OCI-LY7 (cell line): ENCODE results near the gene CCDC110. TPM values are rescaled to one million over a fixed set of nuclear protein-coding genes. Genes with fewer than 3 reads are reported as not detected.

Experiments
- Bru-seq: library from RNA; stranded (reverse); fragments of 400-500 nt; gene quantifications from one replicate; lab custom pipeline; 2021; lab: Mats Ljungman, UMichigan
- BruChase-seq, 2 experiments: library from RNA; stranded (reverse); fragments of 400-500 nt; gene quantifications; one replicate each; lab custom pipeline; 2021; lab: Mats Ljungman, UMichigan
- BruUV-seq: library from RNA; stranded (reverse); fragments of 400-500 nt; replicated peaks from 2 replicates; lab custom pipeline; 2021; lab: Mats Ljungman, UMichigan
- CTCF ChIA-PET: fragments of 300-600 bp; sonication (Branson Sonifier 250); formaldehyde crosslinking; loops from one replicate; lab custom pipeline; 2022; ENCODE audit warnings: antibody characterized with exemption; ENCODE audit not compliant: unreplicated experiment; lab: Charles Lee
- POLR2A ChIA-PET: fragments of 300-600 bp; sonication (Branson Sonifier 250); formaldehyde crosslinking; loops from one replicate; lab custom pipeline; 2022; ENCODE audit warnings: antibody characterized with exemption; lab: Charles Lee
- DNase-seq: peaks from one replicate; pipeline ENCODE4 v3.0.0-alpha.2; 2015; ENCODE audit warnings: low spot score
- H2AFZ ChIP-seq: fragments of 200-600 bp; sonication (generic), shearing (Covaris generic); 2 replicates; pipeline ENCODE4 v1.6.1; 2014; ENCODE audit warnings: mild to moderate bottlenecking, antibody characterized with exemption, low read length, moderate library complexity
- H3K27ac ChIP-seq: fragments of 200-600 bp; sonication (generic); 2 replicates; pipeline ENCODE4 v1.5.1; 2014; ENCODE audit warnings: mixed run types, low read depth, mild to moderate bottlenecking, moderate library complexity, low read length, inconsistent platforms; ENCODE audit not compliant: poor library complexity, severe bottlenecking
- H3K36me3 ChIP-seq: fragments of 200-600 bp; sonication (generic); 2 replicates; pipeline ENCODE4 v1.6.1; 2014; ENCODE audit warnings: mild to moderate bottlenecking, antibody characterized with exemption, low read length, moderate library complexity, mixed read lengths; ENCODE audit not compliant: insufficient read depth
- H3K4me1 ChIP-seq: fragments of 200-600 bp; sonication (generic); 2 replicates; pipeline ENCODE4 v1.5.1; 2014; ENCODE audit warnings: mild to moderate bottlenecking, low read length; ENCODE audit not compliant: insufficient read depth, poor library complexity, severe bottlenecking
- H3K4me2 ChIP-seq: fragments of 200-600 bp; sonication (generic); 2 replicates; pipeline ENCODE4 v1.6.1; 2014; ENCODE audit warnings: mild to moderate bottlenecking, low read length
- H3K4me3 ChIP-seq: fragments of 200-600 bp; sonication (generic); 2 replicates; pipeline ENCODE4 v1.5.1; 2014; ENCODE audit warnings: mild to moderate bottlenecking, low read depth, low read length; ENCODE audit not compliant: poor library complexity, severe bottlenecking
- H3K79me2 ChIP-seq: fragments of 200-600 bp; sonication (generic); 2 replicates; pipeline ENCODE4 v1.6.1; 2016; ENCODE audit warnings: low read depth, mild to moderate bottlenecking, low read length, moderate library complexity, mixed read lengths; ENCODE audit not compliant: insufficient read depth
- H3K9me2 ChIP-seq: fragments of 200-600 bp; sonication (generic); 2 replicates; pipeline ENCODE4 v1.6.1; 2016; ENCODE audit warnings: mild to moderate bottlenecking, low read length, mixed read lengths; ENCODE audit not compliant: insufficient read depth
- H3K9me3 ChIP-seq: fragments of 200-600 bp; sonication (generic); 2 replicates; pipeline ENCODE4 v1.6.1; 2014; ENCODE audit warnings: mild to moderate bottlenecking, mixed run types, low read length, mixed read lengths
- H4K20me1 ChIP-seq: fragments of 200-600 bp; sonication (generic); 2 replicates; pipeline ENCODE4 v1.6.1; 2014; ENCODE audit warnings: mild to moderate bottlenecking, antibody characterized with exemption, low read length, moderate library complexity, mixed read lengths; ENCODE audit not compliant: insufficient read depth
- EZH2phosphoT487 ChIP-seq: fragments of 200-600 bp; sonication (generic); IDR thresholded peaks from 2 replicates; pipeline ENCODE4 v1.6.1; 2018; ENCODE audit warnings: low read depth, borderline replicate concordance, mild to moderate bottlenecking, mixed run types, antibody characterized with exemption, low read length, moderate library complexity, mixed read lengths
- intact Hi-C: fragments of 100-400 bp; cut with micrococcal nuclease; formaldehyde crosslinking; loops from one replicate; pipeline ENCODE4 v1.10.0; 2022; ENCODE audit not compliant: unreplicated experiment
- long read RNA-seq: library from polyadenylated mRNA; stranded (forward); transcript quantifications from one replicate; pipeline ENCODE4 v2.0.0, GENCODE V29; 2022
- total RNA-seq, 2 experiments: library from RNA; depleted of rRNA in 1 of 2; stranded (reverse); fragments of >200 nt in 1 of 2; shearing (Covaris generic) in 1 of 2; gene quantifications; 2 replicates each; pipeline ENCODE4 v1.2.3, GENCODE V29; 2014 to 2022
- TF ChIP-seq, protein P1 (sequence below): fragments of 200-600 bp; sonication (generic); conservative IDR thresholded peaks from 2 replicates; pipeline ENCODE4 v1.5.1; 2014; ENCODE audit warnings: mild to moderate bottlenecking, antibody characterized with exemption, low read length, moderate library complexity, mixed read lengths

Gene CCDC110
- total RNA-seq (2014; rRNA removed; shearing (Covaris generic)) (1.2 and 1.7 TPM in 2 replicates), total RNA-seq (2022) (12.0 and 14.0 TPM in 2 replicates), Bru-seq, nascent RNA (percentile 58 among the genes with signal in this experiment), BruChase-seq, experiment 1, labeled RNA remaining after a 6-hour chase (percentile 50 among the genes with signal in this experiment), BruChase-seq, experiment 2, labeled RNA remaining after a 2-hour chase (percentile 57 among the genes with signal in this experiment)
- long read RNA-seq, partial matches to known transcripts: 2 of 20 reads
- long read RNA-seq, other reads (novel, unspliced or antisense): 11 of 20 reads

DNA sequence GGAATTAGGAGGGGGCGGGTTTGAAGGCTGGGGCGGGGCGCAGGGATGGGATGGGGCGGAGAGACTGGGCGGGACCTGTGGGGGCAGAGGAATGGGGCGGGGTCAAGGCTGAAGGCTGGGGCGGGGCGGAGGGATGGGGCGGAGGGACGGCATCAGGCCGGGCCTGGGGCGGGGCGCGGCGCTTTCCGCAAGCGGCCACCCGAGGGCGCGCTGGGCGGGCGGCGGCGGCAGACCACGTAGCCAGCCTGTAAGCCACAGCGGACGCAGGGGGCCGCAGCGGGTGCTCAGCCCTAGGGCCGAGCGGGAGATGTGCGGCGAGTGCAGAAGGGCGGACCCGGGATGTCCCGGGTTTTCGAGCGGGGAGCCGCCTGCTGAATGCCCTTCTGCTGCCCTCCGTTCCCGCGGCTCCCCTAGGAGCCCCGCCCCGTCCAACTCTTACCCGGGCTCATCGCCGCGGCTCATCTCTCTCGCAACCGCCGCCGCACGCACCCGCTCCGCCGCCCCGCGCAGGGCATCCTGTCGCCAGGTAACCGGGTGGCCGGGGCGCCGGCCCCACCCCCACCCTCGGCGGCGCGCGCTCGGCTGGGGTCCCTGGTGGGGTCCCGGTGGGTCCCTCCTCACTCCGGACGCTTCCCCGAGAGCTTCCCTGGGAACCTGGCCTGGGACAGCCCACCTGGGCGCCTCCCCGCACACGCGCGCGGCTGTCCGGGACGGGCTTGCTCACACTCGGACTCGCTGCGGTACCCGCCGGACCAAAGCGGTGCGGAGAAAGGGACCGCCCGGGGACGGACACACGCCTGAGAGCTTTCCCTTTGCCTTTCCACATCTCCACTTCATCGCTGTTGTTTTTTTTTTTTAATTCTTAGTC lies at the start of gene CCDC110:
Gene CCDC110, minus strand, starts transcription at position 499 of the 868 bp plus-strand sequence. Its CDS starts 50 bp downstream, at position 449.
- Histone ChIP-seq H3K9me2 (no peaks in the 10 kb centered on the region), H3K4me2 (peak within 1 kb of the TSS; percentile 93), H3K36me3 (no peaks in the 10 kb centered on the region), H3K79me2 (no peaks in the 10 kb centered on the region), H3K4me3 (peak within 1 kb of the TSS; percentile 92), H3K27ac (peak within 1 kb of the TSS; percentile 81), H2AFZ (peak within 1 kb of the TSS; percentile 88), H3K4me1 (peaks cover 44% of the 10 kb centered on the region), H4K20me1 (no peaks in the 10 kb centered on the region), H3K9me3 (no peaks in the 10 kb centered on the region)
- intact Hi-C loops: loop anchor here (1.0 to 10.0 kb wide), 12 partner anchors 9 to 721 kb away; partner anchors contain the start of genes ACSL1, ANKRD37, CYP4V2 and SNX25
- TF ChIP-seq, protein P1, sequence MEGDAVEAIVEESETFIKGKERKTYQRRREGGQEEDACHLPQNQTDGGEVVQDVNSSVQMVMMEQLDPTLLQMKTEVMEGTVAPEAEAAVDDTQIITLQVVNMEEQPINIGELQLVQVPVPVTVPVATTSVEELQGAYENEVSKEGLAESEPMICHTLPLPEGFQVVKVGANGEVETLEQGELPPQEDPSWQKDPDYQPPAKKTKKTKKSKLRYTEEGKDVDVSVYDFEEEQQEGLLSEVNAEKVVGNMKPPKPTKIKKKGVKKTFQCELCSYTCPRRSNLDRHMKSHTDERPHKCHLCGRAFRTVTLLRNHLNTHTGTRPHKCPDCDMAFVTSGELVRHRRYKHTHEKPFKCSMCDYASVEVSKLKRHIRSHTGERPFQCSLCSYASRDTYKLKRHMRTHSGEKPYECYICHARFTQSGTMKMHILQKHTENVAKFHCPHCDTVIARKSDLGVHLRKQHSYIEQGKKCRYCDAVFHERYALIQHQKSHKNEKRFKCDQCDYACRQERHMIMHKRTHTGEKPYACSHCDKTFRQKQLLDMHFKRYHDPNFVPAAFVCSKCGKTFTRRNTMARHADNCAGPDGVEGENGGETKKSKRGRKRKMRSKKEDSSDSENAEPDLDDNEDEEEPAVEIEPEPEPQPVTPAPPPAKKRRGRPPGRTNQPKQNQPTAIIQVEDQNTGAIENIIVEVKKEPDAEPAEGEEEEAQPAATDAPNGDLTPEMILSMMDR: peak; percentile 65
- no peak for TF ChIP-seq EZH2phosphoT487
- ChIA-PET CTCF (interaction anchor here (0.7 kb wide), 1 partner anchor 9 kb away, joined by 3 read pairs; no protein-coding TSS in a partner anchor), POLR2A (interaction anchor here (0.6 to 4.1 kb wide), 5 partner anchors 12 to 127 kb away, joined by 3 to 61 read pairs (median 6); no protein-coding TSS in a partner anchor)
- BruUV-seq: no TSS peak
- DNase-seq: peak; percentile 94

DNA sequence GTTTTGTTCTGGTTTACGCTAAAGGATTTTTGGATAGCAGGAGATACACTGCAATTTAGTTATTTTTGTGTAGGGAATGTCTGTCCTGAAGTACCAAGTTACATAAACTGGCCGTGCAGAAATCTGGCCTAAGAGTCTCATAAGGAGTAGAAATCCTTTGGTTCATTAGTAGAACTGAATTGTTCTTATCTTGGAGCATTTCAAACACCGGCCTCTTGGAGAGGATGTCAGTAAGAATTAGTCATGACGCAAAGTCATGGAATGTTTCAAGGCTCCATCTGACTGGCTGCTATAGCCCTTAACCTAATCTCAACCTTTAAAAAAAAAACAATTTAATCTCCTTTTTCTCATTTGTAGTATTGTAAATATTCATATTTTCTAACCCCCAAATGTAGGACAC lies 48.6 kb upstream of the CCDC110 start:
- no peaks in the 10 kb centered on the region for H4K20me1 ChIP-seq
- CTCF ChIA-PET: no interaction called here
- no peak overlapping the region for H3K27ac ChIP-seq
- DNase-seq: no peak
- no peaks in the 10 kb centered on the region for H3K9me3 ChIP-seq
- BruUV-seq: no TSS peak
- no peak overlapping the region for H3K4me3 ChIP-seq
- POLR2A ChIA-PET: interaction anchor here (1.3 kb wide), 1 partner anchor 12 kb away, joined by 3 read pairs; no protein-coding TSS in a partner anchor
- H2AFZ ChIP-seq: no peak overlapping the region
- intact Hi-C loops: no loop called here
- TF ChIP-seq EZH2phosphoT487: no peak
- TF ChIP-seq, protein P1: no peak
- no peaks in the 10 kb centered on the region for H3K9me2 ChIP-seq
- H3K4me2 ChIP-seq: no peak overlapping the region
- no peaks in the 10 kb centered on the region for H3K36me3 ChIP-seq
- H3K4me1 ChIP-seq: no peaks in the 10 kb centered on the region
- H3K79me2 ChIP-seq: no peaks in the 10 kb centered on the region
